Ramos (cell line): Measurements from ENCODE around the gene MICAL3.
"Not testable (repeated sequence)": the region's sequence is repeated elsewhere in the genome, so short reads cannot be mapped to it uniquely, and the experiment has no call there.

Experiments used
- in situ Hi-C: fragments of 300-500 bp; cut with MboI; formaldehyde crosslinking; loops from one replicate; pipeline ENCODE4 v1.14.3; 2022; ENCODE audit warnings: low sequenced_read_pairs; ENCODE audit not compliant: unreplicated experiment

MICAL3 gene

GRCh38 chr22:18001040-18001893 is 23.1 kb downstream of the MICAL3 start:
- in situ Hi-C loops, result no loop called here

DNA sequence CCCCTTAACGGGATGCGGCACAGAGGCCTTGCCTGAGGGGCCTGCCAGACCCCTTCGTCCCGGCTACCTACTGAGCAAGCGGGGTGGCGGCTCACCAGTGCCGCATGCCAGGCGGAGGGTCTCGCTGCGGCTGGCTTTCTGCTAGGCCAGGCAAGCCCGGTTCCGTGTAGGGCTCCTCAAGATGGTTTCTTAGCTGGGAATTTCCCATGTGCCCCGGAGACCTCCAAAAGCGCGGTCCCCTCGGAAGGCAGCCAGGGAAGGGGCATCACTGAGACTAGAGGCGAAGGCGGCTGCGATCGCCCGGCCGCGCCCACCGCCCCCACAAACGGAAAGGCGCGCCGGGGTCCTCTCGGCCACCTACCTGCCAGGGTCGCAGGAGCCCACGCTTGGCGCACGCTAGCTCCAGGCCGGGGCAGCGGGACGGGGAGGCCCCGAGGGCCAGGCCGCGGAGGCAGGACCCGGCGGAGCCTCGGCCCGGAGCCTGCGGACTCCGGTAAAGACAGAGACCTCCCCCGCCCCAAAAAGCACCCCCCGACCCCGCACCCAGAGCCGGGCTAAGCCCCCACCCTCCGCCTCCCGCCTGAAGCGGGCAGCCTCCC is 23.8 kb downstream of the MICAL3 start:
- in situ Hi-C loops, result no loop called here

GRCh38 chr22:17999851-18000250 is 24.5 kb downstream of the MICAL3 start:
- in situ Hi-C loops, result loop anchor here (5.0 kb wide), 1 partner anchor 72 kb away; no protein-coding TSS in a partner anchor

DNA sequence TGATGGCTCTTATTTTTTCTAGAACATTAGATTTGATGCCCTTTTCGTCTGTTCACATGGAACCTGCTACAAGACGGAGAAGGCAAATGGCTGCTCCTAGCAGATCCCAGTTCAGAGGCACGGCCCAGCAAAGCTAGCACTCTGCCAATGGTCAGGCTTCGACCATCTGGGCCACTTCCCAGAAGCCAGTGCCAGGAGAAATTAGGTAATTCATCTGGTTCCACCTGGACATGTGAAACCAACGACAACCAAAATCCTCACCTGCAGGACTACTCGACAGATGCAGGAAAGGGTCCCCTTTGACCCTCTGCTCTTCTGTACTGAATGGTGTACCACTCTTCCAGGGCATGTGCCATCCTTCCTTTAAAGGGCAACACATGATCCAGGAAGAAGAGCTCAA is 25.4 kb downstream of the MICAL3 start:
- in situ Hi-C loops, result loop anchor here (5.0 kb wide), 1 partner anchor 73 kb away; no protein-coding TSS in a partner anchor

DNA sequence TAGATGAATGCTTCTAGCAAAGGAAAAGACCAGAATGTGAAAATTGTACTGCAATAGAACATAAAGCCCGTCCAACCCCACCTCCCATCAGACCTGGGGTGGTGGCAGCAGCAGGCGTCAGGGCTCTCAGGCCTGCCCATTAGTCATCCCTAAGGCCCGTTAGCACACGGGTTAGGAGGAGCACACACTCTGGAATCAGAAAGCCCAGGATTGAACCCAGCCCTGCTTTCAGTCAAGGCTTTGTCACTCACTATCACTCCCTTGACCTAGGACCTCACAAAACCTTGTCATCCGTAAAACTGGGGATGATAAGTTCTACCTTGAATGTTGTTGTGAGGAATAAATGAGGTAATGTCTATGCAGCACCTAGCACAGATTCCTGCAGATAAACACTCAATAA is 26.9 kb downstream of the MICAL3 start:
- in situ Hi-C loops, result loop anchor here (5.0 kb wide), 1 partner anchor 75 kb away; no protein-coding TSS in a partner anchor

DNA sequence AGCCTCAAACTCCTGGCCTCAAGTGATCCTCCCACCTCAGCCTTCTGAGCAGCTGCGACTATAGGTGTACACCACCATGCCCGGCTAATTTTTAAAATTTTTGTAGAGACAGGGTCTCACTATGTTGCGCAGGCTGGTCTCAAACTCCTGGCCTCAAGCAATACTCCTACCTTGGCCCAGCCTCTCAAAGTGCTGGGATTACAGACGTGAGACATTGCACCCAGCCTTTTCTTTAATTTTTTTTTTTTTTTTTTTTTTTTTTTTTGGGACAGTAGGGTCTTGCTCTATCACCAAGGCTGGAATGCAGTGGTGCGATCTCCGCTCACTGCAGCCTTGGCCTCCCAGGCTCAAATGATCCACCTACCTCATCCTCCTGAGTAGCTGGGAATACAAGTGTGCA is 29.1 kb downstream of the MICAL3 start:
- in situ Hi-C loops, result loop anchor here (5.0 kb wide), 1 partner anchor 77 kb away; no protein-coding TSS in a partner anchor

- in situ Hi-C loops, result loop anchor here (5.0 kb wide), 1 partner anchor 78 kb away; no protein-coding TSS in a partner anchor
Measured at GRCh38 chr22:17994424-17995108, 29.8 kb downstream of the MICAL3 start.

GRCh38 chr22:17992976-17993375 is 31.4 kb downstream of the MICAL3 start:
- in situ Hi-C loops, result not testable (repeated sequence)

DNA sequence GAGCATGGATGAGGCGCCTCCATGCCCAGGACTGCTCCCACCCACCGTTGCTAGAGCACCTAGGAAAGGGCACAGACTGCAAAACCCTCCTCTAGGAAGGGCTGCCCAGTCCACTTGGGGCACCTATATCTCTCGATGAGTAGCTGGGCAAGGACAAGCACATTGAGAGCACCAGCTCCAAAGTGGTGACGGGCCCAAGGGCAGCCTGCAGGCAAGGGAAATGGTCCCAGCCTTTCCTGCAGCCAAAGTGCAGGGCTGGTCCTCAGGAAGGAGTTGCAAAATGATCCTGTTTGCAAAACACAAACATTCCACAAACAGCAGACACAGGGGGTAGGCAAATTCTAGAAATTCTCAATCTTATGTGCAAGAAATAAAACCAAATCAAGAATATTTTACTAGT is 32.4 kb downstream of the MICAL3 start:
- in situ Hi-C loops, result not testable (repeated sequence)

DNA sequence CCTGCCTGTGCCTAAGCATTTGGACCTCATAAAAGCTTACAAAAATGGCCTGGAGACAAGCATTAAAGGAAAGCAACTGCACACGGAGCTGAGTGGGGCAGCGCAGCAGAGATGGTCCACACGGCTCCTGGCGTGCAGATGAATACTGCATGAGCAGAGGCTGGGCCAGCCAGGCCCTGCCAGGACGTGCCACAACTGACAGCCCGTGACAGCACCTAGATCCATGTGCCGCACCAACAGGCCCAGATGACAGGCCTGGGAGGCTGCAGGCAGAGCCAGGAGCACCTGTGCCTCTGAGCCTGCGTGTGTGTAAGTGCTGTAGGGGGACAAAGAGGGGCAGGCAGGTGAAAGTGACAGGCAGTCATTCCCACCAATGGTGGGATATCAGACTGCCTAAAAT is 33.4 kb downstream of the MICAL3 start:
- in situ Hi-C loops, result no loop called here

DNA sequence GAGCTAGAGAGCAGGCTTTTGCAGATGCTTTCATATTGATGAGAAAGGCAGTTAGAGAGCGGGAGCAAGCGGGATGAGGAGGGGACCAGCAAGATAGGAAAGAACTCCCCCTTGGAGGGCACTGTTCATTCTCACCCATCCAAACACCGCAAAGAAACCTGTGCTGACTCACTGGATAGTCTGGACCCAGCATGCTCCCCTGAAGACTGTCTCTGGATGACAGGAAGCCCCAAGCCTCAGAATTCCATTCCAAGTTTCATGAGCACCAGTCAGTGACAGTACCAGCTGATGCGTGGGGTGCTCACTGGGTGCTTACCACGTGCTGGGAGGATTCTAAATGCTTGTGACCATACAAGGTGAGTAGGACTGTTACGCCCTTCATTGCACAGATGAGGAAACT is 34.2 kb downstream of the MICAL3 start:
- in situ Hi-C loops, result no loop called here

DNA sequence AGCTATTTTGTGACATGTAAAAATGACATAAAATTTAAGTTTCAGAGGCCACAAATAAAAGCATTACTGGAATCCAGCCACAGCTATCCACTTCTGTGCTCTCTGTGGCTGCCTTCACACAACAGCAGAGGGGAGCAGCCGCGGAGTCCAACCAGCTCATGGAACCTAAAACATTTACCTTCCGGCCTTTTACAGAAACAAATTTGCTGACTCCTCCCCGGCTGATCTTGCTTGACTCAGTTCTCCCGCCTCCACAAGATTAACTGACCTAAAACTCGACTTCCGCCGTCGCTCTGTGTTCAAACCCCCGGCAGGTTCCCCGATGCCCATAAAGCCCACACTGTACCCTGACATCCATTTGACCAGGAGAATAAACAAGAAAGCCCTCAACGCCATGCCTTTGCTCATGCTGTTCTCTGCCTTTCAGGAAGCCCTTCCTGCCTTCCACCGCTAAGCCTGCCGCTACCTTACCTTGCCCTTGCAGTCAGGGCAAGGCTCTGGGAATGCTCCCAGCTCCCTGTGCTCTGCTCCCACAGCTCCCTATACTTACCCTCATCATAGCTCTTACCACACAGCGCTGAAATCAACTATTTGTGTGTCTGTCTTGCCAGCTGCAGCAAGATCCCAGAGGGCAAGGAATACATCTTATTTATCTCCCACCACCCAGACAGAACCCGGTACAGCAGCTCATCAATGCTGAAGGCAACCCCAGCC is 35.4 kb downstream of the MICAL3 start:
- in situ Hi-C loops, result no loop called here

DNA sequence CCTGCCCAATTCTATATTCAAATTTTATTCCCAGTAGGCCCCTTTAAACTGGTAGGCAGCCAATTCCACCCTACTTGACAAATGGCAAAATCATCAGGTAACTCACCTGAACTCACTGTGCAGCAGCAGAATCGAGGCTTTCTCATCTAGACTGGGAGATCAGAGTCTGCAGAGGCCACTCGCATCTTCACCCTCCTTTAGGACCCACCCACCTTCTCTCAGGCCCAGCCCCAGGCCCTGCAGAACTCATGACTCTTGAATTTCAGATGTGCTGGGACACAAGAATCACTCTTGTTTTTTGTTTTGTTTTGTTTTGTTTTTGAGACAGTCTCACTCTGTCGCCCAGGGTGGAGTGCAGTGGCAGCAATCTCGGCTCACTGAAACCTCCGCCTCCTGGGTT is 38.8 kb downstream of the MICAL3 start:
- in situ Hi-C loops, result no loop called here

DNA sequence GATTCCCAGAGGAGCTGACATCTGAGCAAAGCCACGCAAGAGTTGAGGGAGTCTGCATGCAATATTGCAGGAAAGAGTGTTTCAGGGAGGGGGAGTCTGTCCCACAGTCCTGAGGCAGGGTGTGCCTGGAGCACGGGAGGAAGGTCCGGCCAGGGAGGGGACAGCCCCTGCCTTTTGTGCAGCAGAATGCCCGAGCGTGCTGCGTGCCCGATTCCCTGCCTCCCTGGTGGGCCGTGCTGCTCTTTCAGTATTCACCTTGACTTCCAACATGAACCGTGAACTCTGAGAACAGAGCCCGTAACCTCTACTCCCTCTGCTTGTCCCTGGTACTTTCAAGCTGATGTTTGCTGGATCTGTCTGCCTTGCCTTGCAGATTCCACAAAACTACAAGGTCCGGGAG is 39.3 kb downstream of the MICAL3 start:
- in situ Hi-C loops, result not testable (repeated sequence)

DNA sequence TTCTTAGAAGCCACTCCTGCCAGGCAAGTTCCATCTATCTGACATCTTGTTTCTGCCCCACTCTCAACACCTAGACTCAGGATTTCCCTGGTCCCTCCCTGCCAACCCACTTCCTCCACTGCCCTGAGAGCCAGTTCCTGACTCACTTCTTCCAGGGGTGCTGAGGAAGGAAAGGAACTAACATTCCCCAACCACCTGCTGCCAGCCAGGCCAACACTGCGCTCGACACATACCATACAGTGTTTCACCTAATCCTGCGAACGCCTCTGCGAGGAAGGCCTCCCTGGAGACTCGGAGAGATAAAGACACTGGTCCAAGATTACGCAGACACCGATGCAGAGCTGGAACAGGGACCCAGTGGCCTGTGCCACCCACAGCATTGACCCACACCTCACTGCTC is 40.2 kb downstream of the MICAL3 start:
- in situ Hi-C loops, result no loop called here

GRCh38 chr22:17982572-17983141 is 41.7 kb downstream of the MICAL3 start:
- in situ Hi-C loops, result no loop called here

- in situ Hi-C loops, result no loop called here
Measured at GRCh38 chr22:17981497-17981896, 42.9 kb downstream of the MICAL3 start.

GRCh38 chr22:17980638-17981051 is 43.7 kb downstream of the MICAL3 start:
- in situ Hi-C loops, result no loop called here

DNA sequence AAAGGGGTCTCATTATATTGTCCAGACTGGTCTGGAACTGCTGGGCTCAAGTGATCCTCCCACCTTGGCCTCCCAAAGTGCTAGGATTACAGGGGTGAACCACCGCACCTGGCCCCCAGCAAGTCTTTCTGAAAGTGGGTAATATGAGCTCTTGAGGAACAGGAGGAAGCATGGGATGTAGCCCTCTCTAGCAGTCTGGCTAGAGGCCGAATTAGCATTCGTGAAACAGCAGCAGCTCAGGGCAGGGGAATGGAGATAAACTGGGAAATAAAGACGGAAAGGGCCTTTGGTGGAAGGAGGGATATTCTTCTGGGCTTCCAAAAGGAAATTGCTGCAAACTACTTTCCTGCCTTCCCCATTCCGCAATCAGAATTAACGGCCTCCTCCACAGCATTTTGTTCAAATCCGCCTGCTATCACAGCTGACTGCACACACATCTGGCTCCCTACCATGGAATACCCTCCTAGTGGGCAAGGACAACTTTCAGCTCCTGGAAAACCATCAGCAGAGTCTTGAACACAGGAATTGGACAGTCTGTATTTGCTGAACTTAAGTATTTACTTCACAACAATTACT is 44.3 kb downstream of the MICAL3 start:
- in situ Hi-C loops, result no loop called here

- in situ Hi-C loops, result no loop called here
Measured at GRCh38 chr22:17978027-17978426, 46.3 kb downstream of the MICAL3 start.
